A673 (cell line): ENCODE results near the gene LGMN. TPM values are rescaled to one million over a fixed set of nuclear protein-coding genes. Genes with fewer than 3 reads are reported as not detected.
A peak's percentile ranks its signal among the peaks of the same experiment; 100 is the strongest.

Experiments
- BruUV-seq: library from RNA; stranded (reverse); fragments of 400-500 nt; replicated peaks from 2 replicates; lab custom pipeline; 2021; lab: Mats Ljungman, UMichigan
- CTCF ChIA-PET: fragments of 300-600 bp; sonication (Branson Sonifier 250); formaldehyde crosslinking; loops from one replicate; lab custom pipeline; 2022; ENCODE audit warnings: antibody characterized with exemption; lab: Charles Lee
- POLR2A ChIA-PET: fragments of 300-600 bp; sonication (Branson Sonifier 250); formaldehyde crosslinking; loops from one replicate; lab custom pipeline; 2022; ENCODE audit warnings: antibody characterized with exemption; ENCODE audit not compliant: low non-redundant PET; lab: Charles Lee
- DNase-seq: peaks from one replicate; pipeline ENCODE4 v3.0.0-alpha.2; 2015; ENCODE audit warnings: low spot score
- H3K27ac ChIP-seq: fragments of 200-600 bp; sonication (generic); 2 replicates; pipeline ENCODE4 v1.5.1; 2016; ENCODE audit warnings: mixed run types, low read depth, mild to moderate bottlenecking, mixed read lengths, antibody characterized with exemption, low read length; ENCODE audit not compliant: poor library complexity, severe bottlenecking
- H3K27me3 ChIP-seq: fragments of 200-600 bp; sonication (generic); replicated peaks from 2 replicates; pipeline ENCODE4 v1.6.1; 2017; ENCODE audit warnings: mixed run types, low read depth, mild to moderate bottlenecking, mixed read lengths, antibody characterized with exemption, low read length; ENCODE audit not compliant: insufficient read depth, poor library complexity
- H3K36me3 ChIP-seq: fragments of 200-600 bp; sonication (generic); 2 replicates; pipeline ENCODE4 v1.6.1; 2016; ENCODE audit warnings: mixed run types, mild to moderate bottlenecking, mixed read lengths, antibody characterized with exemption, low read length; ENCODE audit not compliant: insufficient read depth, poor library complexity, severe bottlenecking
- H3K4me1 ChIP-seq: fragments of 200-600 bp; sonication (generic); 2 replicates; pipeline ENCODE4 v1.6.1; 2017; ENCODE audit warnings: mixed run types, mild to moderate bottlenecking, mixed read lengths, antibody characterized with exemption, low read length; ENCODE audit not compliant: insufficient read depth, poor library complexity, severe bottlenecking
- H3K4me3 ChIP-seq: fragments of 200-600 bp; sonication (generic); 2 replicates; pipeline ENCODE4 v1.5.1; 2016; ENCODE audit warnings: low read depth, mixed run types, mild to moderate bottlenecking, mixed read lengths, low read length; ENCODE audit not compliant: poor library complexity, severe bottlenecking
- H3K9me3 ChIP-seq: fragments of 200-600 bp; sonication (generic); 2 replicates; pipeline ENCODE4 v1.6.1; 2016; ENCODE audit warnings: mixed run types, low read depth, mild to moderate bottlenecking, mixed read lengths, antibody characterized with exemption, low read length; ENCODE audit not compliant: poor library complexity, severe bottlenecking
- CTCF ChIP-seq: fragments of 300-800, 200-600 bp; sonication (generic); conservative IDR thresholded peaks from 2 replicates; pipeline ENCODE4 v1.5.1; 2017; ENCODE audit warnings: low read depth, mild to moderate bottlenecking, antibody characterized with exemption, low read length, moderate library complexity, mixed read lengths
- EZH2 ChIP-seq: fragments of 200-600 bp; sonication (generic); IDR thresholded peaks from 2 replicates; pipeline ENCODE4 v1.6.1; 2017; ENCODE audit warnings: borderline replicate concordance, low read depth, mild to moderate bottlenecking, mixed read lengths, antibody characterized with exemption, low read length; ENCODE audit not compliant: poor library complexity, severe bottlenecking
- intact Hi-C: fragments of 100-400 bp; cut with micrococcal nuclease; formaldehyde crosslinking; loops from one replicate; pipeline ENCODE4 v1.10.0; 2022; ENCODE audit not compliant: unreplicated experiment
- total RNA-seq: library from RNA; stranded (reverse); gene quantifications from 2 replicates; pipeline ENCODE4 v1.2.3, GENCODE V29; 2021

Gene LGMN
- total RNA-seq, 1 experiment from 2014 or later, result 34.6 TPM

- POLR2A ChIA-PET, result interaction anchor here (0.6 kb wide), 2 partner anchors 204 to 777 kb away, joined by 4 to 10 read pairs; no protein-coding TSS in a partner anchor
- H3K27ac ChIP-seq, result peak overlapping the region; percentile 77
- DNase-seq, result no peak
- peaks cover 6% of the 10 kb centered on the region for H3K4me1 ChIP-seq
- no peaks in the 10 kb centered on the region for H3K36me3 ChIP-seq
- CTCF ChIA-PET, result interaction anchor here (1.6 kb wide), 1 partner anchor 36 kb away, joined by 3 read pairs; no protein-coding TSS in a partner anchor
- intact Hi-C loops, result loop anchor here (1.0 to 5.0 kb wide), 2 partner anchors 33 to 45 kb away; partner anchors contain the start of gene GOLGA5
- TF ChIP-seq EZH2 (no peak), CTCF (no peak)
- BruUV-seq, result TSS peak; percentile 58
- H3K4me3 ChIP-seq, result peak overlapping the region; percentile 83
- no peaks in the 10 kb centered on the region for H3K27me3 ChIP-seq
- no peaks in the 10 kb centered on the region for H3K9me3 ChIP-seq
Measured at GRCh38 chr14:92747701-92748258, 647 bp downstream of the LGMN start.

GRCh38 chr14:92744198-92744597 is 4.2 kb downstream of the LGMN start:
- Histone ChIP-seq H3K9me3 (no peaks in the 10 kb centered on the region), H3K36me3 (peaks cover 5% of the 10 kb centered on the region), H3K4me3 (no peak overlapping the region), H3K27me3 (no peaks in the 10 kb centered on the region), H3K4me1 (peaks cover 6% of the 10 kb centered on the region), H3K27ac (no peak overlapping the region)
- no TSS peak for BruUV-seq
- DNase-seq, result no peak
- TF ChIP-seq CTCF, result no peak
- TF ChIP-seq EZH2, result no peak
- ChIA-PET POLR2A (no interaction called here), CTCF (no interaction called here)
- intact Hi-C loops, result no loop called here

GRCh38 chr14:92740440-92740839 is 8.0 kb downstream of the LGMN start:
- H3K27ac ChIP-seq, result no peak overlapping the region
- intact Hi-C loops, result no loop called here
- peaks cover 5% of the 10 kb centered on the region for H3K36me3 ChIP-seq
- POLR2A ChIA-PET, result no interaction called here
- TF ChIP-seq CTCF (no peak), EZH2 (no peak)
- H3K9me3 ChIP-seq, result no peaks in the 10 kb centered on the region
- H3K27me3 ChIP-seq, result no peaks in the 10 kb centered on the region
- no peak for DNase-seq
- H3K4me3 ChIP-seq, result no peak overlapping the region
- no TSS peak for BruUV-seq
- CTCF ChIA-PET, result no interaction called here
- H3K4me1 ChIP-seq, result no peaks in the 10 kb centered on the region
